Measurements from ENCODE around the gene DPH3. TPM values are rescaled to one million over a fixed set of nuclear protein-coding genes. Genes with fewer than 3 reads are reported as not detected.

The DPH3 gene
- polyA plus RNA-seq, 2 of the 4 experiments (the other 2 are of a cell fraction): 20.5 to 34.7 TPM

DNA sequence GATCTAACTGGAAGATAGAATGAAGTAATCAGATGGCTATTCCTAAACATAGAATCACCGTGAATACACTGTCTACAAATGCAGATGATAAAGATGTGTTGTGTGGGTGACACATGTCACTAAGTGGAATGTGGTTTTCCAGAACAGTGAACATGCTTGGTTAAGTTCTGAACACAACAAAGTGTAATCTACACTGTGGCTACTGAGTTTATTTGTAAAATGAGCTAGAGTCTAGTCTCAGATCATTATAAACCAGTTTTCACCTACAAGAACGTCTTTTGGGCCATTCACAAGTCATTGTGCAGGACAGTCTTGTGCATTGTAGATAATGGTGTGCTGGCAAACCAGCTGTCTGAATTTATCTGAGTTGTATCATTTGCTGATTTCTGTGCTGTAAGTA is 35.6 kb upstream of the DPH3 start (continued):
- TF ChIP-seq, protein P1, sequence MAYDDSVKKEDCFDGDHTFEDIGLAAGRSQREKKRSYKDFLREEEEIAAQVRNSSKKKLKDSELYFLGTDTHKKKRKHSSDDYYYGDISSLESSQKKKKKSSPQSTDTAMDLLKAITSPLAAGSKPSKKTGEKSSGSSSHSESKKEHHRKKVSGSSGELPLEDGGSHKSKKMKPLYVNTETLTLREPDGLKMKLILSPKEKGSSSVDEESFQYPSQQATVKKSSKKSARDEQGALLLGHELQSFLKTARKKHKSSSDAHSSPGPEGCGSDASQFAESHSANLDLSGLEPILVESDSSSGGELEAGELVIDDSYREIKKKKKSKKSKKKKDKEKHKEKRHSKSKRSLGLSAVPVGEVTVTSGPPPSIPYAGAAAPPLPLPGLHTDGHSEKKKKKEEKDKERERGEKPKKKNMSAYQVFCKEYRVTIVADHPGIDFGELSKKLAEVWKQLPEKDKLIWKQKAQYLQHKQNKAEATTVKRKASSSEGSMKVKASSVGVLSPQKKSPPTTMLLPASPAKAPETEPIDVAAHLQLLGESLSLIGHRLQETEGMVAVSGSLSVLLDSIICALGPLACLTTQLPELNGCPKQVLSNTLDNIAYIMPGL (CRISPR knock-in tag; IDR thresholded peaks at IDR 0.05; ENCODE audit: borderline replicate concordance): no peak
- TF ChIP-seq JUNB (IDR thresholded peaks at IDR 0.05): no peak
- no peak for TF ChIP-seq RCOR1 (IDR thresholded peaks at IDR 0.05; ENCODE audit: low read depth, low read length)
- TF ChIP-seq ZNF302 (CRISPR knock-in tag; IDR thresholded peaks at IDR 0.05): no peak

DNA sequence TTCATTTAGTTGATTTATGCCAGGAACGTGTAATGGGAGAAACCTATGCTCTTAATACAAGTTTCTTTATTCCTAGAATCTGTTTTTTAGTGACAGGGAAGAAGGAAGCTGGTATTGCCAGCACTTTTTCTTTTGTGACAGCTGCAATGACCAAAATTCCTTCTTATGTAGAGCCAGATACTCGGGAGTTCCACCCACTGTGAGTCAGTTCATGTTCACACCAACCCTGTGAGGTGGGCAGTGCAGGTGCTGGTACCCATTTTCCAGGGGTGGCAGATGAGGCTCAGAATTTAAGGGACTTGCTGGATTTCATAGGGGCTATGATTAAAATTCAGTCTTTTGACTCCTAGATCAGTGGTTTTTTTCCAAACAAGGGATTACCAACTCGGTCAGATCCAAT is 35.0 kb upstream of the DPH3 start:
- DNase-seq (ENCODE audit: low read depth in 1 of 2, low spot score in 1 of 2): no peak
- TF ChIP-seq, protein P2, sequence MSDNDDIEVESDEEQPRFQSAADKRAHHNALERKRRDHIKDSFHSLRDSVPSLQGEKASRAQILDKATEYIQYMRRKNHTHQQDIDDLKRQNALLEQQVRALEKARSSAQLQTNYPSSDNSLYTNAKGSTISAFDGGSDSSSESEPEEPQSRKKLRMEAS (IDR thresholded peaks at IDR 0.05): no peak
- TF ChIP-seq FOXS1 (CRISPR knock-in tag; IDR thresholded peaks at IDR 0.05) (no peak), EHMT2 (IDR thresholded peaks at IDR 0.05; ENCODE audit: low read depth) (no peak), RARB (CRISPR knock-in tag; IDR thresholded peaks at IDR 0.05) (no peak), EHF (CRISPR knock-in tag; IDR thresholded peaks at IDR 0.05) (no peak), JUN (IDR thresholded peaks at IDR 0.05) (no peak), BHLHE40 (IDR thresholded peaks at IDR 0.05; ENCODE audit: low read depth, low read length) (no peak), EP300 (IDR thresholded peaks at IDR 0.05) (no peak), MYC (IDR thresholded peaks at IDR 0.05; ENCODE audit: borderline replicate concordance, low read length) (no peak), MAFK (IDR thresholded peaks at IDR 0.05; ENCODE audit: partially characterized antibody) (no peak)
- TF ChIP-seq, protein P3, sequence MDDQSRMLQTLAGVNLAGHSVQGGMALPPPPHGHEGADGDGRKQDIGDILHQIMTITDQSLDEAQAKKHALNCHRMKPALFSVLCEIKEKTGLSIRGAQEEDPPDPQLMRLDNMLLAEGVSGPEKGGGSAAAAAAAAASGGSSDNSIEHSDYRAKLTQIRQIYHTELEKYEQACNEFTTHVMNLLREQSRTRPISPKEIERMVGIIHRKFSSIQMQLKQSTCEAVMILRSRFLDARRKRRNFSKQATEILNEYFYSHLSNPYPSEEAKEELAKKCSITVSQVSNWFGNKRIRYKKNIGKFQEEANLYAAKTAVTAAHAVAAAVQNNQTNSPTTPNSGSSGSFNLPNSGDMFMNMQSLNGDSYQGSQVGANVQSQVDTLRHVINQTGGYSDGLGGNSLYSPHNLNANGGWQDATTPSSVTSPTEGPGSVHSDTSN (IDR thresholded peaks at IDR 0.05): no peak
- Histone ChIP-seq H3K9me3 (0 out of 3 replicates have a peak, but pooled peaks cover 5% of the 10 kb centered on the region), H3K27ac (no peak overlapping the region), H3K4me3 (no peak overlapping the region), H3K4me2 (no peak overlapping the region), H3K4me1 (no peaks in the 10 kb centered on the region)
- ATAC-seq: no peak
- ChIA-PET CTCF (interaction anchor here (3.0 kb wide), 1 partner anchor 9 kb away, joined by 16 read pairs; no protein-coding TSS in a partner anchor), POLR2A (no interaction called here)
- FAIRE-seq: no peak
- 78% methylated on average over 3 of the region's 3 CpGs for WGBS (ENCODE audit: missing lambda C conversion rate)

DNA sequence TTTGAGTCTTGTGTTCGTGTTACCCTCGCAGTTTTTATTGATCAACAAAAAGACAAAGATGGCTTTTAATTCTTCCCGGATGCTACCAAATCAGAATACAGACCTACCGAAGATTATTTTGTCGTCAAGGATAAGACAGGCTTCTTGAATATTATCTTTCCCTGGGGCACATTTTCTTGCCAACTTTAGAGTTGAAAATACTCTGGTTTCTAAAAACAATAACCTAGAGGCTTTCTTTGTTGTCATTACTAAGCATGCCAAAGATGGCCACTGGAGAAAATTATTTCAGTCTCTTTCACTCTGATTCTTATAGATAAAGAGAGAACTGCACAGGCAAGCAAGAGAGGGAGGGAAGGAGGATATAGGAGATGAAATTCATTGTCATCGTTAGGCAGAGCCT is 34.1 kb upstream of the DPH3 start:
- 0 out of 3 replicates have a peak, but pooled peaks cover 5% of the 10 kb centered on the region for H3K9me3 ChIP-seq
- FAIRE-seq (no peak), ATAC-seq (no peak), DNase-seq (ENCODE audit: low read depth in 1 of 2, low spot score in 1 of 2) (no peak)
- WGBS (ENCODE audit: missing lambda C conversion rate): 91% methylated on average over 6 of the region's 6 CpGs
- H3K4me1 ChIP-seq: no peaks in the 10 kb centered on the region
- no peak overlapping the region for H3K4me3 ChIP-seq
- H3K27ac ChIP-seq: no peak overlapping the region
- ChIA-PET CTCF (no interaction called here), POLR2A (no interaction called here)
- TF ChIP-seq, protein P4, sequence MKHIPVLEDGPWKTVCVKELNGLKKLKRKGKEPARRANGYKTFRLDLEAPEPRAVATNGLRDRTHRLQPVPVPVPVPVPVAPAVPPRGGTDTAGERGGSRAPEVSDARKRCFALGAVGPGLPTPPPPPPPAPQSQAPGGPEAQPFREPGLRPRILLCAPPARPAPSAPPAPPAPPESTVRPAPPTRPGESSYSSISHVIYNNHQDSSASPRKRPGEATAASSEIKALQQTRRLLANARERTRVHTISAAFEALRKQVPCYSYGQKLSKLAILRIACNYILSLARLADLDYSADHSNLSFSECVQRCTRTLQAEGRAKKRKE (CRISPR knock-in tag; IDR thresholded peaks at IDR 0.05; ENCODE audit: low read depth): no peak
- no peak for TF ChIP-seq RAD21 (conservative IDR thresholded peaks at IDR 0.05 in 1 of 2, IDR thresholded peaks at IDR 0.05 in 1 of 2)
- TF ChIP-seq HEYL (CRISPR knock-in tag; IDR thresholded peaks at IDR 0.05): no peak
- TF ChIP-seq SREBF2 (IDR thresholded peaks at IDR 0.05): no peak
- TF ChIP-seq PHF8 (IDR thresholded peaks at IDR 0.05; ENCODE audit: borderline replicate concordance, low read depth): no peak
- TF ChIP-seq CHD4 (IDR thresholded peaks at IDR 0.05; ENCODE audit: borderline replicate concordance): no peak
- TF ChIP-seq, protein P3 (IDR thresholded peaks at IDR 0.05): no peak
- no peak for TF ChIP-seq RARB (CRISPR knock-in tag; IDR thresholded peaks at IDR 0.05)
- no peak for TF ChIP-seq ZNF302 (CRISPR knock-in tag; IDR thresholded peaks at IDR 0.05)
- TF ChIP-seq JUN (IDR thresholded peaks at IDR 0.05): no peak
- H3K4me2 ChIP-seq: no peak overlapping the region
